GM19395 (cell line): Measurements from ENCODE around the gene ABCA7.
A peak's percentile ranks its signal among the peaks of the same experiment; 100 is the strongest.

ENCODE experiments used
- ATAC-seq: cut with Tn5 transposase; IDR thresholded peaks from one replicate; pipeline ENCODE4 v1.9.1; 2021; ENCODE audit warnings: mild to moderate bottlenecking, moderate library complexity; ENCODE audit not compliant: unreplicated experiment

The ABCA7 gene

GRCh38 chr19:1086613-1087012 is 46.7 kb downstream of the ABCA7 start:
- ATAC-seq, result no peak

DNA sequence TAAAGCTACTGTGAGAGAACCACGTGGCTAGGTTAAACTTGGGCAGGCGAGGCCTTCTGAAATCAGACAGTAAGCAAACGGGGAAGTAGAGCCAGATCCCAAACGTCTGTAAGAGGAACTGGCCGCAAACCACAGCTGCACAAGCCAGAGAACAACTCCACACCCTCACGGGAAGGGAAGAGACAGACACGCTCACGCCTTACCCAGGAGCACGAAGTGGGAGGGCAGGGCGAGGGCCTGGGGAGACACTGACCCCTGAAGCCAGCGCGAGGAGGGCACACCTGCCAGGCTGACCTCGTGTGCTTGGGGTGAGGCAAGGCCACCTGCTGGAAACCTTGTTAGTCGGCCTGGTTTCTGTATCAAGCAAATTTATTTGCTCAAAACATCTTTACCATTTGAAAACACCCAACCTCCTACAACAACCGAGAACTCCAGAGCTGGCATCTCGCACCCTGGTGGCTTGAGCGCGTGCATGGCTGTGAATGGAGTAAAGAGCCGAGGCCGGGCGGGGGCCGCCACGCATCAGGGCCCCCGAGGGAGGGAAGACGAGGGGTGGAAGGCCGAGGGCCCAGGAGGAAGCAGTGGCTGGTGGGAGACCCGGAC is 48.0 kb downstream of the ABCA7 start:
- no peak for ATAC-seq

DNA sequence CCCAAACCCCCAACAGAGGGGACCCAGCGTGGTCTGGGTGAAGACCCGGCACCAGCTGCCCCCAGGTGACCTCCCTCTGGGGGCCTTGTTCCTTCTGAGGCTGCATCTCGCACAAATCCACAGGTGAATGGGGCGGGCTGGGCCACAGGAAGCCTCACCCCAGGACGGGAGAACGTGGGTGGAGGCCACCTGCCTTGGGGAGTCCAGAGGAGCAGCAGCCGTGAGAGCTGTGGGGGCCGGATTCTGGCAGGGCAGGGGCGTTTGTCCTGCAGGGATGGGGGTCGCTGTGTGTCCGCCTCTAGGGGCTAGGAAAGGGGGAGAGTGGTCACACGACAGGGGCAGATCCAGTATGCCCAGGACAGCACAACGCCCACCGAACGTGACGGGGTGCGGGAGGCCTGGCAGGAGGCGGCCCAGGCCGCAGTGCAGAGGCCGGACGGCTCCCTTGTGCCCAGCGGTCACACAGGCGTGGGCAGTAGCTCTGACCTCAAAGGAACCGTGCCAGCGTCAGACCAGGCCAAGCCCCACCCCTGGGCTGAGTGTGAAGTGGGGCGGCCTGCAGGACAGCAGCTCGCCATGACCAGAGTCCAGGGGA is 48.6 kb downstream of the ABCA7 start:
- ATAC-seq, result no peak

DNA sequence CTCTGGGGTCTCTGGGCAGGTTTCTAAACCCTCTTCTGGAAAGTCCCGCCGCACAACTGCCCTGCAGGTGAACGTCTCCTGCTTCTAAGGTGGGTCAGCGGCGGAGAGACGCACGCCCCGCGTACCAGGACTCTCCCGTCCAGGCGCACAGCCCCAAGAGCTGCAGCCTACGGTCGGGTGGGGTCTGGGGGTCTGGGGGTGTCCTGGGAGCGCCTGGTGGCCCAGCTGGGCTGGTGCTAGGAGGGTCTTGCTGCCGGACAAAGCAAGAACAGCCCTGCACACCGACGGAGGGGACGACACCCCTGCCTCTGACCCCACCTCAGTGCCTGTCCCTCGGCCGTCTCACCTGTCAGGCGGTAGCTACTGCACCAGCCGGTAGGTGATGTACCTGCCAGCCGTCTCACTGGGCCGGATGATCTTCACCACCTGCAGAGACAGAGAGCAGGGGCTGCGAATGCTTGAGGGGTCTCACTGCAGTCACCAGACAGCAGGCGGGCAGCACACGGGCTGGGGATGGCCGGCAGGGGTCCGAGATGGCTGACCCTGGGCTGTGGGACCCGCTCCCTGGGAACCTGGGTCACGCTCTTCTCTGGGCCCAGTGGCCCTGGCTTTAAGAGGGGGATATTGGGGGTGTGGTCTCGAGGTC is 49.3 kb downstream of the ABCA7 start:
- ATAC-seq, result no peak

DNA sequence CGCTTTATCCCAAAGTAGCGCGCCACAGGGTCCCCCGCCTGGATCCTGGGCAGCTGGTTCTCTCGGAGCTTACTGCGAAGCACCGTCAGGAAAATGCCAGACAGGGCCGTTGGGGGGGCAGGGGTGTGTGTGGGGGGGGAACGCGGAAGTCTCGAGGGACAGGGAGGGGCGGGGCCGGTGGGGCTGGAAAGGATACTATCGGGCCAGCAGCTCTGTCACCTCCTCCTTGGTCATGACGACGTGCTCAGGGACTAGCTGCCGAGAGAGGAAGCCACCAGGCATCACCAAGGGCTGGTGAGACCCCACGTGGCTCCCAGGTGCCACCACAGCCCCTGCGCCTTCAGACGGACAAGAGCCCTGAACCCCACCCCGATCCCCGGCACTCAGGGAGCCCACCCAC is 50.0 kb downstream of the ABCA7 start:
- ATAC-seq, result no peak

- no peak for ATAC-seq
These were observed 51.0 kb downstream of the ABCA7 start for GRCh38 chr19:1090731-1091543.

DNA sequence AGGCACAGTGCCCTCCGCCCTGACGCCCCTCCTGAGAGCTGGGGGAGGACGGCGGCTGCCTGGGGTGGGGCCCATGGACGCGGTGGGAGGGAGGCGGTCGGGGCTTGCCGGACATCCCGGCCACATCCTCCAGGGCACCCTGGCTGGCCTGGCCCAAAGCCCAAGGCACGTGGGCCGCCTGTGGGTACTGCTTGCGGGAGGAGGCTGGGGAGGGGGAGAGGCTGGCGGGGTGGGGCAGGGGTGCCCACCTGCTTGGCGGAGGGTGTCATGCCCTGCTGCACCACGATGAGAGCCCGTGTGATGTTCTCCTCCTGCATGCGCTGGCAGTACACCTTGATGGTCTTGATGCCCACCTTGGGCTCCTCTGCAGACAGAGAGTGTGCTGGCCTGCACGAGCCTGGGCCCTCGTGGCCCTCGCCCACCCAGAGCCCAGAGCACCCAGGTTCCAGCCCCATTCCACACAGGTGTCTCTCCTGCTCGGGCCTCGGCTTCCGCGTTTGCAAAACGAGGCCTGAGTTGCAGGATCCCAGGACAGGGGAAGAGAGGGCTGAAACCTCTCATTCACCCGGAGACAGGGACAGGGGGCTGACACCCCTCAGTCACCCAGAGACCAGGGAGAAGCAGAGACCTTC is 51.8 kb downstream of the ABCA7 start:
- no peak for ATAC-seq

- ATAC-seq, result no peak
These were observed 53.4 kb downstream of the ABCA7 start for GRCh38 chr19:1093330-1093729.

DNA sequence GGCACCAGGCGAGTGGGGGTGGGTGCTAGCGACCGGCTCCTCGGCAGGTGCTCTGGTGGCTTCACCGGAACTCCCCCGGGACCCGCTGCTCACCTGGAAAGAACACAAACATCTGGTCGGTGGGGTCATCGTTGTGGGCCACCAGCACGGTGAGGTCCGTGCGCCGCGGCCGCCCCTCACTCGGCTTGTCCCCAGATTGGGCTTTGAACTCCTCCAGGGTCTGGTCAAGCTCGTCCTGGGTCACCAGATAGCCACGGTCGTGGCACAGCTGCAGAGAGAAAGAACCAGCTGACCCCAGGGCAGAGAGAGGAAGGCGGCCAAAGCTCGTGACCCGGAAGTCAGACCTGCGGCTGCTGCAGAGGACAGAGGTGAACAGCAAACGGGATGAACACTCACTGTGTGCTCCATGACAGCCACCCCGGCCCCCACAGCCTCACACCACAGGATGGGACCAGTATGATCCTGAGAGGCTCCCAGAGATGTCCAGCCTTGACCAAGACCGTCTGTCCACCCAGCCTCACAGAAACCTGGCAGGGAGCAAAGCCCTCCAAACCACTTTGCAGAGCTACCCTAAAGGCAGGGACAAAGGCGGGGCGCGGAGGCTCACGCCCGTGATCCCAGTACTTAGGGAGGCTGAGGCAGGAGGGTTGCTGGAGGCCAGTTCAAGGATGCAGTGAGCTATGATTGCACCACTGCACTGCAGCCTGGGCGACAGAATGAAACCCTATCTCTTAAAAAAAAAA is 54.1 kb downstream of the ABCA7 start:
- no peak for ATAC-seq

- no peak for ATAC-seq
These were observed 54.7 kb downstream of the ABCA7 start for GRCh38 chr19:1094655-1094977.

- ATAC-seq, result peak; percentile 62
These were observed 55.2 kb downstream of the ABCA7 start, which contains the start of gene POLR2E for GRCh38 chr19:1094978-1095701. POLR2E (minus strand) TSS chr19:1095375; CDS start chr19:1095315, 60 bp downstream.

- ATAC-seq, result no peak
These were observed 57.9 kb downstream of the ABCA7 start for GRCh38 chr19:1097810-1098176.

- no peak for ATAC-seq
These were observed 58.5 kb downstream of the ABCA7 start for GRCh38 chr19:1098177-1099051.

DNA sequence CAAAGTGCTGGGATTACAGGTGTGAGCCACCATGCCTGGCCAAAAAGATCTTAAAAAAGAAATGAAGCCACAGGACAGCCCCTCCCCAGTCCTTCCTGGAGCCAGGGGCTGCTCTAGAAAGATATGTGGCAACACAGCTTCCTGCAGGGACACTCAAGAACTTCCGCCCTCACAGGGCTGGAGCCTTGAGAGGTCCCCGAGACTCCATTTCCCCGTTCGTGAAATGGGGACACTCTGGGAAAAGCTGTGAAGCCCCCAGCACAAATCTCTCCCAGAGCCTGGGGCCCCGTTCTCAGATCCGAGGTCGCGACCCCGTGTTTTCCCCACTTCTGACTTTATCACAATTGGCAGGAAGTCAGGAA is 61.4 kb downstream of the ABCA7 start:
- no peak for ATAC-seq

DNA sequence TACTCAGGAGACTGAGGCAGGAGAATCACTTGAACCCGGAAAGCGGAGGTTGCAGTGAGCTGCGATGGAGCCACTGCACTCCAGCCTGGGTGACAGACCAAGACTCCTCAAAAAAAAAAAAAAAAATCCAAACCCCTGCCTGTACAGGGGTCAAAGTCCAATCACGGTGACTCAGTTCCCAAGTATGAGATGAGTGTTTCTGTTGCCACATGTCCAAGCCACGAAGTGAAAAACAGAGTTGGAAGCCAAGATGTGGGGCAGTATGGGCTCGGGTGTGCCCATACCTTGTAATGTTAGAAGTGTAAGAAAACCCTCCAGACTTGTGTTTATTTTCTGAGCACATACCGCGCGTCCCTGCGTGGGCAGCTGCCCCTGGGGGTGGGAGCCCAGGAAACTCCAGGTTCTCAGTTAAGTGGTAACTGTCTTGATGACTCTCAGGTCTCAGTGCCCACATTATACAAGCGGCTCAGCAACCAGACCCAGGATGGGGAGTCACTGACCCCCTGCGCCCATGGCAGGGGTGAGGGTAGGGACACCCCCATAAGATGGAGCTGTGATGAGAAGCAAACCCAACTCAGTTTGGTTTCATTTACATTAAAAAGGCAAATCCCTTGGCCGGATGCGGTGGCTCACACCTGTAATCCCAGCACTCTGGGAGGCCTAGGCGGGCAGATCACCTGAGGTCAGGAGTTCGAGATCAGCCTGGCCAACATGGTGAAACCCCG is 62.7 kb downstream of the ABCA7 start:
- no peak for ATAC-seq

GRCh38 chr19:1103132-1103707 is 63.3 kb downstream of the ABCA7 start:
- ATAC-seq, result peak; percentile 2

GRCh38 chr19:1103708-1104310 is 63.9 kb downstream of the ABCA7 start, which contains the start of gene GPX4:
GPX4 (plus strand) TSS chr19:1103994; CDS start chr19:1104044, 50 bp downstream.
- peak; percentile 53 for ATAC-seq
